HG03378 (cell line): ENCODE results near the gene ENO2.
"Not testable (repeated sequence)": the region's sequence is repeated elsewhere in the genome, so short reads cannot be mapped to it uniquely, and the experiment has no call there.

Experiments used
- ATAC-seq: cut with Tn5 transposase; IDR thresholded peaks from one replicate; pipeline ENCODE4 v1.9.1; 2021; ENCODE audit warnings: mild to moderate bottlenecking, moderate library complexity; ENCODE audit not compliant: unreplicated experiment

The ENO2 gene

GRCh38 chr12:6914246-6914946, at the start of gene ENO2:
TSS of gene ENO2 (plus strand) at chr12:6914580. CDS start at chr12:6915833, 1,253 bp downstream.
- ATAC-seq, result no peak

GRCh38 chr12:6865307-6865706, 49.1 kb upstream of the ENO2 start:
- ATAC-seq, result not testable (repeated sequence)

- no peak for ATAC-seq
Measured at GRCh38 chr12:6866163-6866919, 48.0 kb upstream of the ENO2 start.

- ATAC-seq, result no peak
Measured at GRCh38 chr12:6866920-6867412, 47.4 kb upstream of the ENO2 start.

GRCh38 chr12:6867413-6868210, 46.8 kb upstream of the ENO2 start, which contains the start of gene TPI1:
TSS of gene TPI1 (plus strand) at chr12:6867531. CDS start at chr12:6867567, 36 bp downstream.
- ATAC-seq, result no peak

GRCh38 chr12:6868211-6869048, 46.0 kb upstream of the ENO2 start:
- ATAC-seq, result no peak

- no peak for ATAC-seq
Measured at GRCh38 chr12:6869049-6870021, 45.0 kb upstream of the ENO2 start.

GRCh38 chr12:6870304-6870703, 44.1 kb upstream of the ENO2 start:
- ATAC-seq, result not testable (repeated sequence)

GRCh38 chr12:6871052-6871957, 43.1 kb upstream of the ENO2 start:
- ATAC-seq, result no peak

GRCh38 chr12:6872073-6873048, 42.0 kb upstream of the ENO2 start:
- ATAC-seq, result no peak

- ATAC-seq, result peak; percentile 53
Measured at GRCh38 chr12:6873094-6874014, 41.0 kb upstream of the ENO2 start, which contains the start of gene SPSB2. TSS of gene SPSB2 (minus strand) at chr12:6873303. CDS start at chr12:6872901, 402 bp downstream.

- not testable (repeated sequence) for ATAC-seq
Measured at GRCh38 chr12:6874015-6874368, 40.4 kb upstream of the ENO2 start.

GRCh38 chr12:6879824-6880223, 34.6 kb upstream of the ENO2 start:
- ATAC-seq, result not testable (repeated sequence)

- no peak for ATAC-seq
Measured at GRCh38 chr12:6883252-6883651, 31.1 kb upstream of the ENO2 start.

GRCh38 chr12:6883683-6884082, 30.7 kb upstream of the ENO2 start:
- ATAC-seq, result no peak

GRCh38 chr12:6884539-6884938, 29.8 kb upstream of the ENO2 start:
- ATAC-seq, result no peak
